ENCODE data around the gene GPR3.

- TF ChIP-seq CTCF (IDR thresholded peaks at IDR 0.05) (peak; percentile 81 to 93 (median 90)), POLR2A (IDR thresholded peaks at IDR 0.05) (no peak)
Measured at GRCh38 chr1:27388337-27389005, 4.0 kb upstream of the GPR3 start.

Measured in Peyer's patch (tissue), 4 donors.